Measurements from ENCODE around the gene PTGFRN.

- no peak for TF ChIP-seq POLR2A (IDR thresholded peaks at IDR 0.05)
- no peak for TF ChIP-seq CTCF (IDR thresholded peaks at IDR 0.05)
Measured at GRCh38 chr1:117013309-117013858, 103.7 kb downstream of the PTGFRN start.
